ENCODE data around the gene CELF5.
A peak's percentile ranks its signal among the peaks of the same experiment; 100 is the strongest.
"Not testable (repeated sequence)": the region's sequence is repeated elsewhere in the genome, so short reads cannot be mapped to it uniquely, and the experiment has no call there.

CELF5 gene

GRCh38 chr19:3292958-3293529 is 68.6 kb downstream of the CELF5 start:
- no peak for DNase-seq (ENCODE audit: low spot score)

- no peak for DNase-seq (ENCODE audit: low spot score)
These were observed 69.1 kb downstream of the CELF5 start for GRCh38 chr19:3293560-3293959.

DNA sequence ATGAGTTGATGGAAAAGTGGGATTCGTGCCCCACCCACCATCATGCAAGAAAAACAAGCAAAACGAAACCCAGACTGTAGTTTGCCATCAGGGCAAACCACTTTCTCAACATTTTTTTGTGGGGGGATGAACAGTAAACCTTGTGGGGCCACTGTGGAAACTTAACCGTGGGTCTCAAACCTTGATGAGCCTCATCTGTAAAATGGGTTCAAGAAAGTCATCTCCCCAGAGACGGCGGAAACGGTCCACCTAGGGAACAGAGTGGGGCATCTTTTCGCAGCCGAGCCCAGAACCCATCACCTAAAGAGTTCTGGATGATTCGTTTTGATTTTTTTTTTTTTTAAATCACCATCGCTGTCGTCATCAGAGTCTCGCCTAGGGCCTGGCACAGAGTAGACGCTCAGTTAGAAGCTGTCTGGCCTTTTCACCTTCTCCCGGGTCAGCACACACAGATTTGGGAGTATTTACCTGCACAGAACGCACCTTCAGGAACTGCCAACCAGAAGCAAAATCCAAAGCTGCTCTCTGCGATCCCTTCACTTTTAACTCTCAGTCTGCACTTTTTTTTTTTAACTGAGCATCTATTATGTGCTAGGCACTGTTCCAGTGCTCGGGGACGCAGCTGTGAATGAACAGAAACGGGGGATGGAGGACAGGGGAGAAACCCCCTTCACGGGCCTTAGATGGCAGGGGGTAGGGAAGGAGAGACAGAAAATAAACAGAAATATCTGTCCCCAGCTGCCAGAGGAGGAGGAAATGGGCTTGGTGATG is 69.8 kb downstream of the CELF5 start:
- no peak for DNase-seq (ENCODE audit: low spot score)

- DNase-seq (ENCODE audit: low spot score) = no peak
These were observed 71.1 kb downstream of the CELF5 start for GRCh38 chr19:3295581-3295980.

GRCh38 chr19:3296034-3296433 is 71.6 kb downstream of the CELF5 start:
- DNase-seq (ENCODE audit: low spot score) = no peak

DNA sequence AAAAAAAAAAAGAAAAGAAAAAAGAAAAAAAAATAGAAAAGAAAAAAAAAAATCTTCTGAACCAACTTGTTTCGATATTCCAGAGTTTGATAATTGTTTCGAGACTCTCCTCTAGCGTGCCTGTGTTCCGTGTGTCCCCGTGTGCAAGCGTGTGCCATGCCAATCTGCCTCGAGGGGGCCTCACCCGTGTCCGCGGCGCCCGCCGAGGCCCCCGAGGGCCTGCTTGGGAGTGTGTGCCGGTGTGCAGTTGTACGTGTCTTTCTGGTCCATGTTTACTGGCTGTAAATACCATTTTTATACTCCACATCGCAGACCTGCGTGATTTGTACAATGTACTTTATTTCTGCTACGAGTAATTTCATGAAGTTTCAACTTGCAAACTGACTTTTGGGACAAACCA is 72.0 kb downstream of the CELF5 start:
- DNase-seq (ENCODE audit: low spot score) = no peak

DNA sequence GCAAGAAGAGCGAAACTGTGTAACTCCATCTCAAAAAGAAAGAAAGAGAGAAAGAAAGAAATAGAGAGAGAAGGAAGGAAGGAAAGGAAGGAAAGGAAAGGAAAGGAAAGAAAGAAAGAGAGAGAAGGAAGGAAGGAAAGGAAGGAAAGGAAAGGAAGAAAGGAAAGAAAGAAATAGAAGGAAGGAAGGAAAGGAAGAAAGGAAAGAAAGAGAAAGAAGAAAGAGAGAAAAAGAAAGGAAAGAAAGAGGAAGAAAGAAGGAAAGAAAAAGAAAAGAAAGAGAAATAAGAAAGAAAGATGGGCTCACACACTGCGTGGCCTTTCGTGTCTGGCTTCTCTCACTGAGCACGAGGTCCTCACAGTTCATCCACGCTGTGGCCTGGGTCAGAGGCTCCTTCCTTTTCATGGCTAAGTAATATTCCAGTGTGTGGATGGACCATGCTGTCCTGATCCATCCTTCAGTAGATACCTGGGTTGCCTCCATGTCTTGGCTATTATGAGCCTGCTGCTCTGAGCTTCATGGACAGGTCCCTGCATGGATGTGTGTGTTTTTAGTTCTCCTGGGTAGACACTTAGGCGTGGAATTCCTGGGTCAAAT is 74.5 kb downstream of the CELF5 start:
- no peak for DNase-seq (ENCODE audit: low spot score)

DNA sequence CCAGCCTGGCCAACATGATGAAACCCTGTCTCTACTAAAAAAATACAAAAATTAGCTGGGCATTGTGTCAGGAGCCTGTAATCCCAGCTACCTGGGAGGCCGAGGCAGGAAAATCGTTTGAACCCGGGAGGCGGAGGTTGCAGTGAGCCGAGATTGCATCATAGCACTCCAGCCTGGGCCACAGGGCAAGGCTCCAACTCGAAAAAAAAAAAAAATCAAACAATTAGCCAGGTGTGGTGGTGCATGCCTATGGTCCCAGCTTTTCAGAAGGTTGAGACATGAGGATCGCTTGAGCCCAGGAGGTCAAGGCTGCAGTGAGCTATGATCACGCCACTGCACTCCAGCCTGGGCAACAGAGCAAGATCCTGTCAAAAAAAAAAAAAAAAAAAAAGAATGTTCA is 76.1 kb downstream of the CELF5 start:
- not testable (repeated sequence) for DNase-seq (ENCODE audit: low spot score)

- DNase-seq (ENCODE audit: low spot score) = no peak
These were observed 78.3 kb downstream of the CELF5 start for GRCh38 chr19:3302755-3303154.

DNA sequence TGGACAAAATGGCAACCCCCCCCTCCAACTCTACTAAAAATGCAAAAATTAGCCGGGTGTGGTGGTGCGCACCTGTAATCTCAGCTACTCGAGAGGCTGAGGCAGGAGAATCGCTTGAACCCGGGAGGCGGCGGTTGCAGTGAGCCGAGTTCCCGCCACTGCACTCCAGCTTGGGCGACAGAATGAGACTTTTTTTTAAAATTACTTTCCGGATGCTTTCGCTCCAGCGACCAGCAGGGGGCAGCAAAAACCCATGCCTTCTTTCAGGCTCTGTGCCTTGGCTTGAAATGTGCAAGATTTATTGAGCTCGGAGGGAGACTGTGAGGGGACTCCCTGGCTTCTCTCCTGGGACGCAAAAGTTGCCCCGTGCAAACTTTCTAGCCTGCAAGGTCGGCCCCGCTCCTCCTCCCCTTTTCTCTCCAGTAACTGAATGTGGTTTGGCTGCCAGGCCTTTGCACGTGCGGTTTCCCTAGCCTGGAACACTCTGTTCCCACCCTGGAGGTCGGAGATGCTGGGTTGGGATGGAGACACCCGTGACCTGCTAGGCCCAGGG is 80.5 kb downstream of the CELF5 start:
- DNase-seq (ENCODE audit: low spot score) = peak; percentile 83

DNA sequence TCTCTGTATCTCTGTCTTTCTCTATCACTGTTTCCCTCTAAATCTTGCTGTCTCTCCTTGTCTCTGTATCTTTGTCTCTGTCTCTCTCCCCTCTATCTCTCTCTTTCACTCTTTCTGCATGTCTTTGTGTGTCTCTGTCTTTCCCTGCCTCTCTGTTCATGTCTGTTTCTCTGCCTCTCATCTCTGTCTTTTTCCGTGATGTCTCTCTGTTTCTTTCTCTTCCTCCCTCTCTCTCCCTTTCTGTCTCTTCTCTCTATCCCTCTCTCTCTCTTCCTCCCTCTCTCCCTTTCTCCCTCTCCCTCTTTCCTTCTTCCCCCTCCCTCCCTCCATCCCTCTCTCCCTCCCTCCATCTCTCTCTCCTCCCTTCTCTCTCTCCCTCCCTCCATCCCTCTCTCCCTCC is 85.3 kb downstream of the CELF5 start:
- no peak for DNase-seq (ENCODE audit: low spot score)

- DNase-seq (ENCODE audit: low spot score) = no peak
These were observed 85.8 kb downstream of the CELF5 start for GRCh38 chr19:3310280-3310679.

GRCh38 chr19:3310711-3311110 is 86.2 kb downstream of the CELF5 start:
- no peak for DNase-seq (ENCODE audit: low spot score)

- no peak for DNase-seq (ENCODE audit: low spot score)
These were observed 88.7 kb downstream of the CELF5 start for GRCh38 chr19:3313199-3313575.

- DNase-seq (ENCODE audit: low spot score) = no peak
These were observed 90.7 kb downstream of the CELF5 start for GRCh38 chr19:3314962-3315675.

DNA sequence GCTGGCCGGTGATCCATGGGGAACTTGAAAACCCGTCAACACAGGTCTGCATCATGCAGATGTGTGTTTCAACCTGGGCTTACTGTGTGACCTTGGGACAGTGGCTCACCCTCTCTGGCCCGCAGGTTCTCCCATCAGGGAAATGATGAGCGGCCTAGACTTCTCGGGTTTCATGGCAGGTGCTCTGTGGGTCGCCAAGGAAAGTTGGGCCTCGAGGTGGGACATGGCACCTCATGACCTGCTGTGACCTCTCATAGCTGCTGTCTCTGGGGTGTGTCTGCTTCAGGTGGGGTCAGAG is 91.2 kb downstream of the CELF5 start:
- no peak for DNase-seq (ENCODE audit: low spot score)

- no peak for DNase-seq (ENCODE audit: low spot score)
These were observed 91.7 kb downstream of the CELF5 start for GRCh38 chr19:3316132-3316648.

GRCh38 chr19:3316659-3317207 is 92.3 kb downstream of the CELF5 start:
- DNase-seq (ENCODE audit: low spot score) = no peak

DNA sequence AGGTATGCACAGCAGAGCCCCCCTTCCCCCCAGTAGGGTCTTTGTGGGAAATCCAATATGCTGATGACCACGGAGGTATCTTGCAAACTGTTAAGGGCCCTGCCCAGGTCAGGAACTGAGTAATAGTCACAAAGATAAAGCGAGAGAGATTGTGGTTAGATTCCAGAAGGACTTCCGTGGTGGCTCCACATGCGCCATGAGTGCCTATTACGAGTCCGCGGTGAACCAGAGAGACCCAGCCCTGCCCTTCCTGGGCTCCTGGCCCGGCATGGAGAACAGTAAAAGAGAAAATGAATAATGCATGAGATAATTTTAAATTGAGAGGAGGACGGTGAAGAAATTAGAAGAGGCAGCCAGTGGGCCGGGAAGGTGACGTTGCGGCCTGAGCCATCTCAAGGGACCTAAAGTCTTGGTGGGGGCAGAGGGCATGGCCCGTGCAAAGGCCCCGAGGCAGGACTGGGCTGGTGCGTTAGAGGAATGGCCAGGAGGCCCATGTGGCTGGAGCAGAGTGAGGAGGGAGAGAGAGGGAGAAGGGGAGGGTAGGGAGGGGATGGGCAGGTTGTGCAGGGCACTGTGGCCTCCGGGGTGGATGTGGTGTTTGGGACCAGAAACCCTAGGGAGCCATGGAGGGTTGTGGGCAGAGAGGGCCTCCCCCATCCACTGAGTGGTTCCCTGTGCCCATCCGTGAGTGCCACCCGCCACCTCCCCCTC is 95.3 kb downstream of the CELF5 start:
- DNase-seq (ENCODE audit: low spot score) = no peak

DNA sequence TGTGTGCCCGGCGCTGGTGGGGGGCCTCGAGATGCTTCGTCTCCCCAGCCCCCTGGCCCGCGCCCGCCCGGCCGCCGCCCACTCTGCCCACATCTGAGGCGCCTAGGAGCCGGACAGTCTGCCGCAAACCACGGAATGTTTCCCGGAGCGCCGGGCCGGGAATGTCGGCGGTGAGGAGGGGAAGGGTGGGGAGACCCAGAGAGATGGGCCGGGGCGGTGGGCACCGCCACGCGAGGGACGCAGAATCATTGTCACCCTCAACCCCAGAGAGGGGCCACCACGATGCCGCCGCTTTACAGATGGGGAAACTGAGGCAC is 95.9 kb downstream of the CELF5 start:
- DNase-seq (ENCODE audit: low spot score) = no peak

DNA sequence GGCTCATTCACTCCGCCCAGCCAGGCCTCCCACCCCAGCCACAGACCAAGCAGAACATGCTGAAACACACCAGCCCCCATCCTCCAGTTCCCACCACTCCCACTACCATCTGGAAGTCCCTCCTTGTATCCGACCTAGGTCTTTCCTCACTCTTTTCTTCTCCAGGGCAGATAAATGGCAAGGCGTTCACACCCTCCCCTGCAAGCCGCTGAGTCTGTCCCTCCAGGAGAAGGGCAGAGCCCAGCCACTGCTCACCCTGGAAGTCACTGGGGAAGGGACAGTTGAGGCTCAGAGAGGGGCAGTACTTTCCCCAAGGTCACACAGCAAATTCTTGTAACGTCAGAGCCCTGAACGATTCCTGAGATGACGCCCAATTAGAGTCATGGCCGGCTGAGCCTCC is 96.4 kb downstream of the CELF5 start:
- no peak for DNase-seq (ENCODE audit: low spot score)

DNA sequence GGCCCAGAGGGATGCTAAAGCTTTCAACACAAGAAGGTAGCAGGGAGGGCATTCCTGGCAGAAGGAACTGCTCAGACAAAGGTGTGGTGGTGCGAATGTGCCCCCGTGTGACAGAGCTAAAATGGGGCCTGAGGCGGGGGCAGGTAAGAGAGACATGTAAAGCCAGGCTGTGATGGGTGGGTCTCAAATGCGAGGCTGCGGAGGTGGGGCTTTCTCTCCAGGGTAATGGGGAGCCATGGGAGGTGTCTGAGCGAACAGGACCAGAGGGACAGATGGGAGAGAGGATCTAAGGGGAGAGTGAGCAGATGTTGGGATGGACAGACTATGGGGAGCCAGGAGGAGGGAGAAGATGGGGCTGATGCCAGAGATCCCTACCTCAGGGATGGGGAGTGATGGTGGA is 97.2 kb downstream of the CELF5 start:
- no peak for DNase-seq (ENCODE audit: low spot score)

Data from ecto neural progenitor cell (in vitro differentiated cells).